Mesenchymal stem cell (in vitro differentiated cells and primary cell): ENCODE data around the gene FTCD.

Source experiments
- DNase-seq: peaks from one replicate; pipeline ENCODE4 v3.0.0-alpha.2; 2013
- H2AFZ ChIP-seq: one replicate; pipeline ENCODE4 v1.6.1; 2013; ENCODE audit warnings: low read depth, mild to moderate bottlenecking, control low read depth, inconsistent platforms, low read length, moderate library complexity
- H2AK5ac ChIP-seq: 2 replicates; pipeline ENCODE4 v1.6.1; 2013; ENCODE audit warnings: low read length, moderate library complexity, mild to moderate bottlenecking, inconsistent platforms; ENCODE audit not compliant: severe bottlenecking
- H2BK120ac ChIP-seq: one replicate; pipeline ENCODE4 v1.6.1; 2013; ENCODE audit warnings: low read depth, mild to moderate bottlenecking, inconsistent platforms, low read length, moderate library complexity
- H2BK12ac ChIP-seq, 2 experiments: one replicate each; pipeline ENCODE4 v1.6.1; 2013; ENCODE audit warnings: inconsistent platforms in 2 of 2, low read length in 2 of 2, mild to moderate bottlenecking in 2 of 2, moderate library complexity in 2 of 2, control low read depth in 1 of 2
- H2BK15ac ChIP-seq: one replicate; pipeline ENCODE4 v1.6.1; 2013; ENCODE audit warnings: mild to moderate bottlenecking, low read depth, inconsistent platforms; ENCODE audit not compliant: poor library complexity, severe bottlenecking
- H2BK5ac ChIP-seq: 2 replicates; pipeline ENCODE4 v1.6.1; 2013; ENCODE audit warnings: low read depth, mild to moderate bottlenecking, low read length, control low read depth, inconsistent platforms; ENCODE audit not compliant: poor library complexity, severe bottlenecking
- H3K14ac ChIP-seq, 2 experiments: one replicate each; pipeline ENCODE4 v1.6.1; 2013; ENCODE audit warnings: inconsistent platforms in 2 of 2, low read length in 2 of 2, control low read depth in 1 of 2, mild to moderate bottlenecking in 1 of 2, moderate library complexity in 1 of 2
- H3K18ac ChIP-seq, 2 experiments: one replicate each; pipeline ENCODE4 v1.6.1; 2013; ENCODE audit warnings: inconsistent platforms in 2 of 2, low read length in 2 of 2, control low read depth in 1 of 2, low read depth in 1 of 2, mild to moderate bottlenecking in 1 of 2
- H3K23ac ChIP-seq, 2 experiments: one replicate each; pipeline ENCODE4 v1.6.1; 2013; ENCODE audit warnings: inconsistent platforms in 2 of 2, low read length in 2 of 2, mild to moderate bottlenecking in 2 of 2, moderate library complexity in 2 of 2, control low read depth in 1 of 2
- H3K27ac ChIP-seq: 2 replicates; pipeline ENCODE4 v1.5.1; 2013; ENCODE audit warnings: mild to moderate bottlenecking, moderate library complexity, low read length, control low read depth, inconsistent platforms; ENCODE audit not compliant: poor library complexity, severe bottlenecking
- H3K27me3 ChIP-seq, 2 experiments: 2 replicates each; pipeline versions ENCODE4 v1.6.1 to v1.7.0; 2013; ENCODE audit warnings: low read length in 2 of 2, mild to moderate bottlenecking in 2 of 2, moderate library complexity in 2 of 2, control low read depth in 1 of 2, inconsistent platforms in 1 of 2; ENCODE audit not compliant: control insufficient read depth in 1 of 2, insufficient read depth in 1 of 2
- H3K36me3 ChIP-seq, 2 experiments: 2 replicates each; pipeline versions ENCODE4 v1.6.1 to v1.7.0; 2013; ENCODE audit warnings: low read length in 2 of 2, control low read depth in 1 of 2, inconsistent platforms in 1 of 2, low read depth in 1 of 2, mild to moderate bottlenecking in 1 of 2; ENCODE audit not compliant: insufficient read depth in 2 of 2, control insufficient read depth in 1 of 2
- H3K4ac ChIP-seq, 2 experiments: one replicate each; pipeline ENCODE4 v1.6.1; 2013; ENCODE audit warnings: inconsistent platforms in 2 of 2, low read length in 2 of 2, mild to moderate bottlenecking in 2 of 2, moderate library complexity in 2 of 2, control low read depth in 1 of 2, low read depth in 1 of 2
- H3K4me1 ChIP-seq: 2 replicates; pipeline ENCODE4 v1.6.1; 2013; ENCODE audit warnings: low read depth, low read length, control low read depth; ENCODE audit not compliant: control insufficient read depth, insufficient read depth
- H3K4me2 ChIP-seq: 2 replicates; pipeline ENCODE4 v1.6.1; 2013; ENCODE audit warnings: low read length, mild to moderate bottlenecking, inconsistent platforms; ENCODE audit not compliant: poor library complexity, severe bottlenecking
- H3K4me3 ChIP-seq, 2 experiments: 2 replicates each; pipeline versions ENCODE4 v1.5.1 to v1.7.0; 2013; ENCODE audit warnings: low read length in 2 of 2, mild to moderate bottlenecking in 2 of 2, control low read depth in 1 of 2, low read depth in 1 of 2; ENCODE audit not compliant: insufficient read depth in 1 of 2
- H3K79me1 ChIP-seq: replicated peaks from 2 replicates; pipeline ENCODE4 v1.6.1; 2013; ENCODE audit warnings: mild to moderate bottlenecking, control low read depth, low read length, inconsistent platforms; ENCODE audit not compliant: poor library complexity, severe bottlenecking
- H3K9ac ChIP-seq: 2 replicates; pipeline ENCODE4 v1.7.0; 2013; ENCODE audit warnings: mild to moderate bottlenecking, low read length, moderate library complexity
- H3K9me3 ChIP-seq: 2 replicates; pipeline ENCODE4 v1.7.0; 2013; ENCODE audit warnings: mild to moderate bottlenecking, low read length; ENCODE audit not compliant: control insufficient read depth
- H4K8ac ChIP-seq: one replicate; pipeline ENCODE4 v1.6.1; 2013; ENCODE audit warnings: inconsistent platforms, mild to moderate bottlenecking, low read length, moderate library complexity
- H4K91ac ChIP-seq: one replicate; pipeline ENCODE4 v1.6.1; 2013; ENCODE audit warnings: mild to moderate bottlenecking, low read length, inconsistent platforms
- WGBS: methylation state at CpG from one replicate; pipeline ENCODE4 v1.1.7; 2013; ENCODE audit warnings: mixed read lengths; 5-methylcytosine and 5-hydroxymethylcytosine counted together

The FTCD gene

DNA sequence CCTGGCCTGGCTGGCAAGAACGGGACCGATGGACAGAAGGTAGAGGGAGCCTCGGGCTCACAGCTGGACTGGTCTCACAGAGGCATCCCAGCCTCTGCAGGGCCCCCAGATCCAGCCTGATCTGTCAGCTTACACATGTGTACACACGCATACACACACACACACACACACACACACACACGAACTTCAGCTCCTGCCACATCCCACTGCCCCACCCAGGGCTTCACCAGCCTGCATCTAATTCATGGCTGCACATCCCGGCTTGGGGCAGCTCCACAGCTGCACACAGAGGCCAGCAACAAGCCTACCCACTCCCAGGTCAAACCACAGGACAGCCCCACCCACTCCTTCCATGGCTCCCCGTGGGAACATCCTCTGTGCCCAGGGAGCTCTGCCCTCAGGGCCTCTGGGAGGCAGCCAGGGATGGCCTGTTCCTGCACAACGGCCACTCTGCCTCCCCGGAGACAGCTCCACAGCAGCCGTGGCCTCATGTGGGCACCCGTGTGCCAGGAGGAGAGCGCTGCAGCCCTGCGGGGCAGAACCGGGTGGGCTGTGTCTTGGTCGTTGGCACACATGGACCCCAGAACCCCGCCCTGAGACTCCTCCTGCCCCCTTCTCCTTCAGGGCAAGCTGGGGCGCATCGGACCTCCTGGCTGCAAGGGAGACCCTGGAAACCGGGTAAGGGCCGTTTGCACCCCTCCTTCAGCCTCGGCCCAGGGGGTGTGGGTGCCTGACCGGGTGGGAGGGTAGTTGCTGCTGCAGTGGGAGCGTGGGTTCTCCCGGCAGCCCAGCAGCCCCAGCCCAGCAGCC, 38.4 kb downstream of the FTCD start:
- Histone ChIP-seq H2BK15ac (no peak overlapping the region), H3K27ac (no peak overlapping the region), H3K4ac (peak overlapping the region in 1 of 2 experiments; percentile 11), H3K18ac (peak overlapping the region in 1 of 2 experiments; percentile 16), H4K8ac (peak overlapping the region; percentile 31), H3K36me3 (peaks cover 94 to 98% of the 10 kb centered on the region in 2 experiments), H3K14ac (no peak overlapping the region), H2BK12ac (no peak overlapping the region), H3K4me1 (peaks cover 16% of the 10 kb centered on the region), H3K4me2 (no peak overlapping the region), H2AFZ (no peak overlapping the region), H3K23ac (no peak overlapping the region), H2BK120ac (no peak overlapping the region), H4K91ac (no peak overlapping the region), H3K9ac (peak overlapping the region; percentile 54), H3K79me1 (peaks cover 59% of the 10 kb centered on the region), H3K4me3 (no peak overlapping the region), H3K27me3 (no peaks in the 10 kb centered on the region), H3K9me3 (peaks cover 8% of the 10 kb centered on the region), H2AK5ac (no peak overlapping the region), H2BK5ac (no peak overlapping the region)
- DNase-seq: peak; percentile 34
- 90% methylated on average over 18 of the region's 24 CpGs for WGBS

DNA sequence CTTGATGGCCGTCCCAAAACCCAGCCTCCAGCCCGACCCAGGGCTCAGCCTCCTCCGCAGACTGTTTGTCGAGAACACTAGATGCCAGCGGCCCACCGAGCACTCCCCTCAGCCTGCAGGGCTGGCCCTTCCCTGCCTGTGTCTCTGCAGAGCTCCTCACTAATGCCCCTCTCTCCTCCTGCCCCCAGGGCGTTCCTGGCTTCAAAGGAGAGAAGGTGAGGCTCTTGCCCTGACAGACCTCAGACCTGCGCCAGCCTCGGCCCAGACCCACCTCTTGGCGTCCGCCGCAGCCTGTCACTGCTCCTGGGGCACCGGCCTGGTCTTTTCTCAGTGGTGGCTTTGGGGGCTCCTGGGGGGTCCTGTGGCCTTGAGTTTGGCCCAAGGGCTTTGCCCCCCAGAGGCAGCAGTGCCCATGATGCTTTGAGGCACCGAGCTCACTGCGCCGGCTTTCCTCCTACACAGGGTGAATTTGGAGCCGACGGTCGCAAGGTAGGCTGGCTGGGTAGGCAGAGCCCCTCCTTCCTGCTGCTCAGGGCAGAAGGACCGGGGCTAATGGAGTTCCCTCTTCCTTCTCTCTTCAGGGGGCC, 39.1 kb downstream of the FTCD start:
- Histone ChIP-seq H2BK120ac (no peak overlapping the region), H3K27ac (no peak overlapping the region), H3K9me3 (peaks cover 8% of the 10 kb centered on the region), H3K4me1 (peaks cover 10% of the 10 kb centered on the region), H3K23ac (no peak overlapping the region), H2BK15ac (no peak overlapping the region), H4K91ac (no peak overlapping the region), H3K27me3 (no peaks in the 10 kb centered on the region), H2BK12ac (no peak overlapping the region), H3K36me3 (peaks cover 91 to 95% of the 10 kb centered on the region in 2 experiments), H3K79me1 (peaks cover 58% of the 10 kb centered on the region), H3K4me2 (no peak overlapping the region), H2AK5ac (no peak overlapping the region), H4K8ac (no peak overlapping the region), H2BK5ac (no peak overlapping the region), H3K9ac (peak overlapping the region; percentile 54), H2AFZ (no peak overlapping the region), H3K14ac (no peak overlapping the region), H3K4ac (no peak overlapping the region), H3K4me3 (no peak overlapping the region), H3K18ac (no peak overlapping the region)
- WGBS: 97% methylated on average over 20 of the region's 20 CpGs
- no peak for DNase-seq

- WGBS: 95% methylated on average over 17 of the region's 17 CpGs
- Histone ChIP-seq H2BK120ac (no peak overlapping the region), H2AFZ (no peak overlapping the region), H3K4me1 (peaks cover 10% of the 10 kb centered on the region), H2BK12ac (no peak overlapping the region), H3K4me3 (no peak overlapping the region), H4K8ac (no peak overlapping the region), H3K4ac (no peak overlapping the region), H3K18ac (no peak overlapping the region), H3K79me1 (peaks cover 53% of the 10 kb centered on the region), H3K9ac (no peak overlapping the region), H2BK15ac (peak overlapping the region; percentile 8), H3K23ac (no peak overlapping the region), H3K4me2 (no peak overlapping the region), H3K27ac (no peak overlapping the region), H3K9me3 (peaks cover 8% of the 10 kb centered on the region), H2AK5ac (no peak overlapping the region), H4K91ac (no peak overlapping the region), H3K27me3 (no peaks in the 10 kb centered on the region), H3K14ac (no peak overlapping the region), H3K36me3 (peaks cover 91 to 95% of the 10 kb centered on the region in 2 experiments), H2BK5ac (no peak overlapping the region)
- no peak for DNase-seq
Measured at GRCh38 chr21:46115441-46116188, 39.8 kb downstream of the FTCD start.

- Histone ChIP-seq H2AK5ac (no peak overlapping the region), H3K4me2 (no peak overlapping the region), H3K36me3 (peaks cover 89 to 94% of the 10 kb centered on the region in 2 experiments), H2BK120ac (no peak overlapping the region), H3K27me3 (no peaks in the 10 kb centered on the region), H4K91ac (no peak overlapping the region), H4K8ac (no peak overlapping the region), H3K23ac (no peak overlapping the region), H3K9me3 (peaks cover 8% of the 10 kb centered on the region), H3K27ac (no peak overlapping the region), H2BK12ac (no peak overlapping the region), H2AFZ (no peak overlapping the region), H3K14ac (no peak overlapping the region), H2BK15ac (no peak overlapping the region), H3K79me1 (peaks cover 49% of the 10 kb centered on the region), H3K4me3 (no peak overlapping the region), H3K4ac (no peak overlapping the region), H2BK5ac (no peak overlapping the region), H3K9ac (no peak overlapping the region), H3K4me1 (peaks cover 13% of the 10 kb centered on the region), H3K18ac (no peak overlapping the region)
- DNase-seq: no peak
- 90% methylated on average over 4 of the region's 4 CpGs for WGBS
Measured at GRCh38 chr21:46114963-46115362, 40.4 kb downstream of the FTCD start.
